ENCODE data around the gene KRTAP12-3. TPM values are rescaled to one million over a fixed set of nuclear protein-coding genes. Genes with fewer than 3 reads are reported as not detected.

The KRTAP12-3 gene
- polyA plus RNA-seq, 1 of the 3 experiments (the other 2 are of a cell fraction) = not detected

- no peak overlapping the region for H3K27ac ChIP-seq (ENCODE audit: low read depth in 2 of 2, low read length in 1 of 2)
- 0 out of 2 replicates have a peak, but pooled peaks cover 4% of the 10 kb centered on the region for H3K9me2 ChIP-seq
- TF ChIP-seq MEF2A (IDR thresholded peaks at IDR 0.05; ENCODE audit: borderline replicate concordance, low read depth) = no peak
- TF ChIP-seq RXRA (IDR thresholded peaks at IDR 0.05; ENCODE audit: borderline replicate concordance, low read depth) = no peak
- no peak for TF ChIP-seq POLR2AphosphoS5 (IDR thresholded peaks at IDR 0.05; ENCODE audit: low read depth, low read length)
- DNase-seq = no peak
- no peak overlapping the region for H2AFZ ChIP-seq (ENCODE audit: low read depth)
- no peak overlapping the region for H3K4me2 ChIP-seq
- H3K9ac ChIP-seq = no peak overlapping the region
- no peaks in the 10 kb centered on the region for H3F3A ChIP-seq (replicated peaks; ENCODE audit: insufficient read depth)
- no peaks in the 10 kb centered on the region for H3K79me2 ChIP-seq (ENCODE audit: insufficient read depth)
- ChIA-PET POLR2A (no interaction called here), CTCF (no interaction called here)
- H4K20me1 ChIP-seq (ENCODE audit: insufficient read depth) = no peaks in the 10 kb centered on the region
- 7% methylated on average over 5 of the region's 5 CpGs for WGBS (ENCODE audit: low lambda C conversion rate)
- H3K36me3 ChIP-seq (replicated peaks in 1 of 2; ENCODE audit: control insufficient read depth in 1 of 2, insufficient read depth in 2 of 2, low read length in 1 of 2) = no peaks in the 10 kb centered on the region
- no peaks in the 10 kb centered on the region for H3K9me3 ChIP-seq
- H3K4me3 ChIP-seq (ENCODE audit: low read depth in 2 of 2, low read length in 1 of 2) = no peak overlapping the region
- no peaks in the 10 kb centered on the region; the same call in 1 of the 2 replicates for H3K27me3 ChIP-seq (ENCODE audit: insufficient read depth)
- peaks cover 0 to 3% of the 10 kb centered on the region in 2 experiments; a peak in 1 of 4 replicates for H3K4me1 ChIP-seq (ENCODE audit: control insufficient read depth in 1 of 2, insufficient read depth in 2 of 2, low read depth in 1 of 2, low read length in 1 of 2)
Observed at GRCh38 chr21:44664691-44665090, 7.0 kb downstream of the KRTAP12-3 start.

GRCh38 chr21:44666401-44667320, 8.9 kb downstream of the KRTAP12-3 start, which contains the start of gene KRTAP12-2:
TSS of gene KRTAP12-2 (minus strand) at chr21:44666927. CDS start at chr21:44666886, 41 bp downstream.
- no peak within 1 kb of the TSS for H3K4me3 ChIP-seq (ENCODE audit: low read depth in 2 of 2, low read length in 1 of 2)
- H3K9me2 ChIP-seq = 0 out of 2 replicates have a peak, but pooled peaks cover 4% of the 10 kb centered on the region
- 0 out of 2 replicates have a peak, but pooled peaks cover 3% of the 10 kb centered on the region for H3K9me3 ChIP-seq
- H4K20me1 ChIP-seq (ENCODE audit: insufficient read depth) = no peaks in the 10 kb centered on the region
- TF ChIP-seq USF1 (IDR thresholded peaks at IDR 0.05; ENCODE audit: borderline replicate concordance, low read depth) = no peak
- no peak for TF ChIP-seq EZH2phosphoT487 (IDR thresholded peaks at IDR 0.05; ENCODE audit: borderline replicate concordance, low read depth)
- no peak for TF ChIP-seq RAD21 (IDR thresholded peaks at IDR 0.05; ENCODE audit: low read length)
- no peak for TF ChIP-seq NRF1 (IDR thresholded peaks at IDR 0.05; ENCODE audit: low read depth, low read length)
- no peak for TF ChIP-seq MXI1 (IDR thresholded peaks at IDR 0.05; ENCODE audit: low read depth, low read length)
- no peak for TF ChIP-seq RXRA (IDR thresholded peaks at IDR 0.05; ENCODE audit: borderline replicate concordance, low read depth)
- no peak for TF ChIP-seq NFIC (IDR thresholded peaks at IDR 0.05; ENCODE audit: borderline replicate concordance)
- no peak for TF ChIP-seq TEAD4 (IDR thresholded peaks at IDR 0.05; ENCODE audit: borderline replicate concordance, insufficient read depth)
- TF ChIP-seq SIN3A (IDR thresholded peaks at IDR 0.05; ENCODE audit: borderline replicate concordance, low read depth, low read length) = no peak
- no peak within 1 kb of the TSS for H3K4me2 ChIP-seq
- ChIA-PET POLR2A (no interaction called here), CTCF (interaction anchor here (0.7 kb wide), 1 partner anchor 367 kb away, joined by 3 read pairs; no protein-coding TSS in a partner anchor)
- no peak within 1 kb of the TSS for H3K27ac ChIP-seq (ENCODE audit: low read depth in 2 of 2, low read length in 1 of 2)
- H3K79me2 ChIP-seq (ENCODE audit: insufficient read depth) = no peaks in the 10 kb centered on the region
- no peaks in the 10 kb centered on the region; the same call in 1 of the 2 replicates for H3K27me3 ChIP-seq (ENCODE audit: insufficient read depth)
- DNase-seq = no peak
- 13% methylated on average over 8 of the region's 19 CpGs for WGBS (ENCODE audit: low lambda C conversion rate)
- H3F3A ChIP-seq (replicated peaks; ENCODE audit: insufficient read depth) = no peaks in the 10 kb centered on the region
- peaks cover 0 to 3% of the 10 kb centered on the region in 2 experiments; a peak in 1 of 4 replicates for H3K4me1 ChIP-seq (ENCODE audit: control insufficient read depth in 1 of 2, insufficient read depth in 2 of 2, low read depth in 1 of 2, low read length in 1 of 2)
- H2AFZ ChIP-seq (ENCODE audit: low read depth) = no peak within 1 kb of the TSS
- H3K36me3 ChIP-seq (replicated peaks in 1 of 2; ENCODE audit: control insufficient read depth in 1 of 2, insufficient read depth in 2 of 2, low read length in 1 of 2) = no peaks in the 10 kb centered on the region
- no peak within 1 kb of the TSS for H3K9ac ChIP-seq

Data from SK-N-SH (cell line).